ENCODE results near the gene CHRM2.

- TF ChIP-seq POLR2AphosphoS5 (IDR thresholded peaks at IDR 0.05; ENCODE audit: low read depth) (no peak), GABPA (IDR thresholded peaks at IDR 0.05; ENCODE audit: low read depth) (no peak), REST (IDR thresholded peaks at IDR 0.05; ENCODE audit: insufficient replicate concordance, low read depth) (no peak)
- TF ChIP-seq, protein P1, sequence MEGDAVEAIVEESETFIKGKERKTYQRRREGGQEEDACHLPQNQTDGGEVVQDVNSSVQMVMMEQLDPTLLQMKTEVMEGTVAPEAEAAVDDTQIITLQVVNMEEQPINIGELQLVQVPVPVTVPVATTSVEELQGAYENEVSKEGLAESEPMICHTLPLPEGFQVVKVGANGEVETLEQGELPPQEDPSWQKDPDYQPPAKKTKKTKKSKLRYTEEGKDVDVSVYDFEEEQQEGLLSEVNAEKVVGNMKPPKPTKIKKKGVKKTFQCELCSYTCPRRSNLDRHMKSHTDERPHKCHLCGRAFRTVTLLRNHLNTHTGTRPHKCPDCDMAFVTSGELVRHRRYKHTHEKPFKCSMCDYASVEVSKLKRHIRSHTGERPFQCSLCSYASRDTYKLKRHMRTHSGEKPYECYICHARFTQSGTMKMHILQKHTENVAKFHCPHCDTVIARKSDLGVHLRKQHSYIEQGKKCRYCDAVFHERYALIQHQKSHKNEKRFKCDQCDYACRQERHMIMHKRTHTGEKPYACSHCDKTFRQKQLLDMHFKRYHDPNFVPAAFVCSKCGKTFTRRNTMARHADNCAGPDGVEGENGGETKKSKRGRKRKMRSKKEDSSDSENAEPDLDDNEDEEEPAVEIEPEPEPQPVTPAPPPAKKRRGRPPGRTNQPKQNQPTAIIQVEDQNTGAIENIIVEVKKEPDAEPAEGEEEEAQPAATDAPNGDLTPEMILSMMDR (IDR thresholded peaks at IDR 0.05; ENCODE audit: insufficient read depth, low read length): no peak
Measured at GRCh38 chr7:136950331-136950730, 81.9 kb downstream of the CHRM2 start.

Measured in HL-60 (cell line).